HG02981 (cell line): Measurements from ENCODE around the gene LRRC46.

Experiments used
- ATAC-seq: cut with Tn5 transposase; IDR thresholded peaks from one replicate; pipeline ENCODE4 v1.9.1; 2021; ENCODE audit warnings: mild to moderate bottlenecking, moderate library complexity; ENCODE audit not compliant: unreplicated experiment

LRRC46 gene

DNA sequence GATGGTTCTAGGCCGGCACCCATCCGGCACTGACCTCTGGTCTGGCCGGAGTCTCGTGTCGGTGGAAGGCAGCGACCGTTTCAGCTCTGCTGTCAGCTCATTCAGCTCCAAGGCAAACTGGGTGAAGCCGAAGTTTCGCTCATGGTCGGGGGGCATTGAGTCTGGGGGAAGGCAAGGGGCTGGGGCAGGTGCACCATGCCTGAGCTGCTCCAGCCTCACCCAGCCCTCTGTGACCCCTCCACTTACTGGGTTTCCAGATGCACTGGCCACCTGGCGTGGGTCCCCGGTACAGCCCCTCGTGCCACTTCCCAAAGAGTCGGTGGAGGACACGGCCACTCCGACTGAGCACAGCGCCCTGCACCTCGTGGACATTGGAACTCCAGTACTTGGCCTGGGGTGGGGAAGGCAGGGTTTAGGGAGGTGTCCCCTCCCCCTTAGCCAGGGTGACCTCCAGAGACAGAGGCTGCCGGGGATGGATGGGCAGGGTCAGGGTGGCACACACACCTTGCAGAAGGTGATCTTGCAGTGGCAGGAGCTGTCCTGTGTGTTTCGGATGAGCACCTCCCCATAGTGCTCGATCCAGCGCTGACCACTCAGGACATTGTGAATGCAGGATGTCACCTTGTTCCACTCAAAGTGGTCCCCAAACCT is 22.5 kb upstream of the LRRC46 start:
- ATAC-seq: no peak

- ATAC-seq: no peak
These were observed 21.2 kb upstream of the LRRC46 start for GRCh38 chr17:47810200-47810821.

- no peak for ATAC-seq
These were observed 20.4 kb upstream of the LRRC46 start for GRCh38 chr17:47810901-47811635.

GRCh38 chr17:47811709-47812108 is 19.8 kb upstream of the LRRC46 start:
- no peak for ATAC-seq

- no peak for ATAC-seq
These were observed 19.1 kb upstream of the LRRC46 start for GRCh38 chr17:47812146-47812920.

- no peak for ATAC-seq
These were observed 18.4 kb upstream of the LRRC46 start for GRCh38 chr17:47813077-47813476.

DNA sequence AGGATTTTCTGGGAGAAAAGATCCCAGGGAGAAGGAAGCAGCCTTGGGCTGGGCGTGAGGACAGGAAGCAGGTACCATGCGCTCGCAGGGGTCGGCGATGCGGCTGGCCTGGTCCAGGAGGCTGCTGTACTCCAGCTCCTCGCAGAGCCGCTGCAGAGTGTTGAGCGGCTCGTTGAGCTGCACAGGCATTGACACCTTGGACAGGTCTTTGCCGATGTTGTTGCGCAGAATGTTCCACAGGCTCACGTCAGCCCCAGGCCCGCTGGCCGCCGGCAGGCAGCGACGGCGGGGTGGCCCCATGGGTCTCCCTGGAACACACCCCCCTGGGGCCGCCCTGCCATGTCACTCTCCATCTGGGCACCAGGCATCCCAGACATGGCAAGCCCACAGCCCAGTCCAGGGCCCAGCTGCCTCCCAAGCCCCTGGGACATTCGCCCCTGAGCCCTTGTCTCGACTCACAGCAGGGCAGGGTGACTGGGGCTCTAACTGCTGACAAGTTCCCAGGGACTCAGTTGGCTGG is 17.9 kb upstream of the LRRC46 start:
- ATAC-seq: no peak

GRCh38 chr17:47815106-47815918 is 16.2 kb upstream of the LRRC46 start:
- ATAC-seq: no peak

GRCh38 chr17:47816111-47816735 is 15.2 kb upstream of the LRRC46 start:
- no peak for ATAC-seq

DNA sequence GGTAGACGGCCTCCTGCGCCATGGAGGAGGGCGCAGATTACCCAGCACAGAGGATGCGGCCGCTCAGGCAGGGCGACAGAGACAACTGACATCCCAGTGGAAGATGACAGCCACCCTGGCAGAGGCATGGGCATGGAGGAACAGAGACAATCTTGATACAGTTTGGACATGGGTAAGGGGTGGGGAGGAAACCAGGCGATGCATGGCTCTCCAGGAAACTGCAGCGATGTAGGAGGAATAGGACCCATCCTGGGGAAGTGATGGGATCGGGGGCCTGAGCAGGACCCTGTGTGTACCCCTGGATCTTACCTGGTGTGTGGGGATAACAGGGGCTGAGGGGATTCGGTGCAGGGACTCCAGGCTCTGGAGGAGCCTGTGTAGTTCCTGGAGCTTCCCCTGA is 14.5 kb upstream of the LRRC46 start:
- no peak for ATAC-seq

DNA sequence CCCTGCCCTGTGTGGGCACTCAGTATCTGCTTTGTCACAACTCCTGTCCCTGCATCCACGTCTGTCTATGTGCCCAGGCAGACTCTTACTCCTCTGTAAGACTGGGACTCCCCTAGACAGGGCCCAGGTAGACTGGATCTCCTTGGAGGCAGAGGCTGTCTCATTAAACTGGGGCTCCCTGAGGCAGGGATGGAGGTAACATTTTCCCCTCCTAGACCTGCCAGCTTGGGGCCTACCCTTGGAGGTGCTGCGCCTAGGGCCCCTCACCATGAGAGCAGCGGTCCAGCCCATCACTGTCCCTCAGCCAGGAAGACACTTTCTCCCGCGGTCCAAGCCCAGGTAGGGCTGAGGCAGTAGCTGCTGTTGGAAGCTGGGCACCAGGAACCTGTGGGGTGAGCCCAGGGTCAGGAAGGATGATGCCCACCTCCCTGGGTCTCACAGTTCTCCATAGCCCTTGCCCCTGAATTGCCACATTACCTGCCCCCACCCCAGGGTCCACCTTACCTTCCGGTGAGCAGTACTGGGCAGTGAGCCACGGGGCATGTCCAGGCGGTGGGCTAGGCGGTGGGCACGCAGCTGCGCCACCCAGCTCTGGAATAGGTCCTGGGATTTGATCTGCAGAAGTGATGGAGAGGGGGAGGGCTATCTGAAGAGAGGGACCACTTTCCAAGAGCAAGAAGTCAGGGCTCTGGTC is 13.3 kb upstream of the LRRC46 start:
- ATAC-seq: no peak

DNA sequence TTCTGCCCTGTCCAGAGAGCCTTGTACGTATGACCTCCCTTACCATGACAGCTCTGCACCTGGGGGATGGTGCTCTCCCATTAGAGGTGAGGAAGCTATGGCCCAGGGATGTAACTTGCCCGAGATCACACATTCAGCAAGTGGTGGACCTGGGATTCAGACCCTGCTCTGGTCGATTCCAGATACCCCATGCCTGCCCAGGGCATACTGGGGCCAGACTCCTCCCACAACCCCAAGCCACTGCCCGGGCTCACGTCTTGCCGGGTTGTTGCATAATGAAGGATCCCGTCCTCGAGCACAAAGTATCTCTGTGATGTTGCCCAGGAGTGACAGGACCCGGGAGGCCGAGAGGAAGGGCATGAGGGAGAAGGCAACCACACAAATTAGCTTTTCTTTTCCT is 12.0 kb upstream of the LRRC46 start:
- no peak for ATAC-seq

- ATAC-seq: no peak
These were observed 11.3 kb upstream of the LRRC46 start for GRCh38 chr17:47820033-47820789.

DNA sequence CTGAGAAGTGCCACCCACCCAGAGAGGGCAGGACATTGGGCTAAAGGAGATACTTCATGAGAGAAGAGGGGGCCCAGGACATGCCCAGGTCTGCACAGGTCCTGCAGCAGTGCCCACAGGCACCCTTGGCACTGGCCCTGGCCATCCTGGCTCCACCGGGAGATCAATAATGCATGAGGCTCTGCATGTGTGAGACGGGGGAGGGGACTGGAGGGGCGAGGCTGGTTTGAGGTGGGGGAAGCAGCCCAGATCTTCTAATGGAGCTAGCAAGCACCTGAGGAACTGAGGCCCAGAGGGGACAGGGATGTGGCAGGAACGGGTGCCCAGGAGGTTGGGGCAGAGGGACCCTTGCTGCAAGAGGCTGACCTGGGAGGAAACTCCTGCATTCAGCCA is 10.4 kb upstream of the LRRC46 start:
- no peak for ATAC-seq

GRCh38 chr17:47821424-47822391 is 9.8 kb upstream of the LRRC46 start, which contains the start of gene OSBPL7:
Gene OSBPL7 (minus strand): TSS chr17:47821794. CDS start chr17:47820278, 1,516 bp downstream.
- peak; percentile 61 for ATAC-seq

DNA sequence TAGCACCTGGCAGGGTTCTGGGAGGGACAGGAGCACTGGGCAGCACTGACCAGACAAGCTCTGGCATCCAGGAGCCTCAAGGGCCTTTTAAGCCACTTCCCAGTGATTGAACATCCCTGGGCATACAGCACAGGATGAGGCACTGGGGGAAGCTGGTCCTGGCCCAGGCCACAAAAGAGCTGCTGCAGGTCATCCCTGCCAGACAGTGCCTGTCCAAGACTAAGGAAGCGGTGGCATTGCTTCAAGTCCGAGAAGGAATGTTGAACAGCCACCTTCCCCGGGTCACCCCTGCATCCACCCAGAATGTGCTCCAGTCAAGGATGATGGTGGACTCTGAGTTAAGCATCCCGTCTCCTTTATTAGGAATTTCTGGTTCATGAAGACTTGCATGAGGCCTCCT is 8.7 kb upstream of the LRRC46 start:
- no peak for ATAC-seq

- ATAC-seq: no peak
These were observed 8.0 kb upstream of the LRRC46 start for GRCh38 chr17:47823519-47823918.
